GM12878 (cell line): ENCODE results near the gene HSD11B1. TPM values are rescaled to one million over a fixed set of nuclear protein-coding genes. Genes with fewer than 3 reads are reported as not detected.

Experiments
- CBX3 ChIP-seq: fragments of 200-600 bp; sonication (generic); IDR thresholded peaks from 2 replicates; pipeline ENCODE4 v1.6.1; 2016; ENCODE audit warnings: low read depth, borderline replicate concordance
- CBX5 ChIP-seq: sonication (generic); IDR thresholded peaks from 2 replicates; pipeline ENCODE4 v1.6.1; 2016; ENCODE audit warnings: low read depth, moderate library complexity, mild to moderate bottlenecking, inconsistent platforms
- FOXM1 ChIP-seq: IDR thresholded peaks from 2 replicates; pipeline ENCODE4 v1.6.1; 2012; ENCODE audit warnings: low read depth, mild to moderate bottlenecking, inconsistent platforms, low read length, moderate library complexity
- HDAC2 ChIP-seq: fragments of 200-600 bp; sonication (generic); IDR thresholded peaks from 2 replicates; pipeline ENCODE4 v1.6.1; 2017
- MTA2 ChIP-seq: fragments of 450-650 bp; IDR thresholded peaks from 2 replicates; pipeline ENCODE4 v1.6.1; 2016; ENCODE audit warnings: low read depth, mild to moderate bottlenecking, moderate library complexity
- MYB ChIP-seq: fragments of 150-350 bp; IDR thresholded peaks from 2 replicates; pipeline ENCODE4 v1.6.1; 2014; ENCODE audit warnings: mild to moderate bottlenecking, low read depth, low read length, borderline replicate concordance
- PAX8 ChIP-seq: fragments of 450-650 bp; IDR thresholded peaks from 2 replicates; pipeline ENCODE4 v1.6.1; 2017; ENCODE audit warnings: mild to moderate bottlenecking, moderate library complexity
- PML ChIP-seq: IDR thresholded peaks from 2 replicates; pipeline ENCODE4 v1.6.1; 2012; ENCODE audit warnings: low read length, inconsistent platforms
- POLR2A ChIP-seq: IDR thresholded peaks from 2 replicates; pipeline ENCODE4 v1.6.1; 2011; ENCODE audit warnings: low read depth, mild to moderate bottlenecking, low read length
- POLR2AphosphoS2 ChIP-seq: IDR thresholded peaks from 2 replicates; pipeline ENCODE4 v1.6.1; 2011; ENCODE audit warnings: low read depth, mild to moderate bottlenecking, low read length, improper control_type of control experiment, moderate library complexity
- RAD21 ChIP-seq: IDR thresholded peaks from 2 replicates; pipeline ENCODE4 v1.6.1; 2011; ENCODE audit warnings: mild to moderate bottlenecking, low read depth, low read length, moderate library complexity; ENCODE audit not compliant: insufficient read depth
- RELA ChIP-seq: fragments of 450-650 bp; IDR thresholded peaks from 2 replicates; pipeline ENCODE4 v1.8.0; 2014; ENCODE audit warnings: borderline replicate concordance; ENCODE audit not compliant: partially characterized antibody
- SREBF2 ChIP-seq: IDR thresholded peaks from 2 replicates; pipeline ENCODE4 v1.6.1; 2012; ENCODE audit warnings: mild to moderate bottlenecking, low read length
- STAT3 ChIP-seq: IDR thresholded peaks from 2 replicates; pipeline ENCODE4 v1.6.1; 2011; ENCODE audit warnings: low read depth, low read length, improper control_type of control experiment
- SUPT20H ChIP-seq: IDR thresholded peaks from 2 replicates; pipeline ENCODE4 v1.6.1; 2011; ENCODE audit warnings: low read depth, mild to moderate bottlenecking, low read length, moderate library complexity, borderline replicate concordance; ENCODE audit not compliant: control insufficient read depth
- polyA plus RNA-seq, 11 experiments: library from polyadenylated mRNA; depleted of rRNA in 4 of 11; unstranded in 6 of 11; stranded (reverse) in 5 of 11; fragments of >200 nt; fragmentation: Nextera tagmentation in 4 of 11; fragmentation: Illumina TruSeq in 1 of 11; extraction: Ambion mirVana in 4 of 11; extraction: Trizol in 1 of 11; gene quantifications; 1 replicate in 1 of 11; 2 replicates in 10 of 11; pipeline versions ENCODE4 v1.2.1 to v1.2.3, GENCODE V29; 2011 to 2016; ENCODE audit warnings: inconsistent platforms in 2 of 11, missing spikeins in 2 of 11, low read depth in 1 of 11
- total RNA-seq, 4 experiments: library from RNA; depleted of rRNA in 3 of 4; stranded (reverse); fragments of >200 nt in 3 of 4; fragmentation: Illumina TruSeq in 1 of 4; extraction: Trizol in 1 of 4; gene quantifications; 2 replicates each; pipeline versions ENCODE4 v1.2.1 to v1.2.3, GENCODE V29; 2013 to 2021
- TF ChIP-seq, protein P1 (sequence below): fragments of 450-650 bp; formaldehyde crosslinking; IDR thresholded peaks from 2 replicates; pipeline ENCODE4 v1.4.0; 2020; ENCODE audit warnings: mild to moderate bottlenecking, moderate library complexity
- TF ChIP-seq, protein P2 (sequence below): fragments of 450-650 bp; IDR thresholded peaks from 2 replicates; pipeline ENCODE4 v1.6.1; 2017; ENCODE audit warnings: mild to moderate bottlenecking
- TF ChIP-seq, protein P3 (sequence below), 3 experiments: IDR thresholded peaks in 2 of 3; conservative IDR thresholded peaks in 1 of 3; 2 replicates each; pipeline ENCODE4 v1.5.1; 2011; ENCODE audit warnings: low read depth in 3 of 3, low read length in 3 of 3, mild to moderate bottlenecking in 3 of 3, control low read depth in 2 of 3, moderate library complexity in 2 of 3, inconsistent platforms in 1 of 3, mixed read lengths in 1 of 3; ENCODE audit not compliant: control insufficient read depth in 2 of 3, insufficient read depth in 1 of 3; ENCODE audit errors: extremely low read depth in 1 of 3
- TF ChIP-seq, protein P4 (sequence below): fragments of 450-650 bp; IDR thresholded peaks from 2 replicates; pipeline ENCODE4 v1.6.1; 2016; ENCODE audit warnings: mild to moderate bottlenecking, moderate library complexity, borderline replicate concordance

Gene HSD11B1
- total and polyA plus RNA-seq, 10 of the 15 experiments (the other 5 are each of a cell fraction or from before 2014, with no cell fraction given) = 0.04 to 0.27 (median 0.15) TPM; not detected in 7

DNA sequence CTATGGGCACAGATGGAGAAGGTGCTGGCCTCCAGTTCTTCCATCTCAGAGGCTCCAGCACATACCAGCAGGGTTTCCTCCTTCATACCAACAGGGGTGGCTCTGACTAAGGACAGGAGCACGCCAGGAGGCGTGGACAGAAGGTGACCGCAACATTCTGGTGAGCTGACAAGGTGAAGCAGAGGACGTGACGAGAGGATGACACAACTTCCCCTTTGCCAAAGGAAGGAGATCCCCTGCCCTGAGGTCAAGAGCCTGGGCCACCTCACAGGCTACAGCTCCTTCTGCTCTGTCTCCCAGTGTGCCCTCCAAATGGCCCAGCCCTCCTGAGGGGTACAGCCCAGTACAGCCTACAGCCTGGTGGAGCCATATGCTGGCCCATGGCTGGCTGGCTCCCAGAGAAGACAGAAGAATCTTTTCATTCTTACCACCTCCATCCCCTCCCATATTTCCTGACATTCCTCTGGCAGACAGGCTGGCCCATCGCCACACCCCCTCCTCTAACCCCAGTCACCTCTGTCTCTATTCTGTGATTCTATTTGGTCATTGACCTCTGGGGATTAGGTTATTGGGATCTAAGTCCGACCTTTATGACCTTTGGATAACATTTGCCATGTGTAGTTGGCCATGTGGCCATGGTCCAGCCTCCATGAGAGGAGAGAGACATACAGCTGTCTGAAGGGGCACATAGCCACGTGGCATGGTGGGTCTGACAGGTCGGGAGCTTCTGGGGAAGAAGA is 47.3 kb upstream of the HSD11B1 start (continued):
- TF ChIP-seq, protein P1, sequence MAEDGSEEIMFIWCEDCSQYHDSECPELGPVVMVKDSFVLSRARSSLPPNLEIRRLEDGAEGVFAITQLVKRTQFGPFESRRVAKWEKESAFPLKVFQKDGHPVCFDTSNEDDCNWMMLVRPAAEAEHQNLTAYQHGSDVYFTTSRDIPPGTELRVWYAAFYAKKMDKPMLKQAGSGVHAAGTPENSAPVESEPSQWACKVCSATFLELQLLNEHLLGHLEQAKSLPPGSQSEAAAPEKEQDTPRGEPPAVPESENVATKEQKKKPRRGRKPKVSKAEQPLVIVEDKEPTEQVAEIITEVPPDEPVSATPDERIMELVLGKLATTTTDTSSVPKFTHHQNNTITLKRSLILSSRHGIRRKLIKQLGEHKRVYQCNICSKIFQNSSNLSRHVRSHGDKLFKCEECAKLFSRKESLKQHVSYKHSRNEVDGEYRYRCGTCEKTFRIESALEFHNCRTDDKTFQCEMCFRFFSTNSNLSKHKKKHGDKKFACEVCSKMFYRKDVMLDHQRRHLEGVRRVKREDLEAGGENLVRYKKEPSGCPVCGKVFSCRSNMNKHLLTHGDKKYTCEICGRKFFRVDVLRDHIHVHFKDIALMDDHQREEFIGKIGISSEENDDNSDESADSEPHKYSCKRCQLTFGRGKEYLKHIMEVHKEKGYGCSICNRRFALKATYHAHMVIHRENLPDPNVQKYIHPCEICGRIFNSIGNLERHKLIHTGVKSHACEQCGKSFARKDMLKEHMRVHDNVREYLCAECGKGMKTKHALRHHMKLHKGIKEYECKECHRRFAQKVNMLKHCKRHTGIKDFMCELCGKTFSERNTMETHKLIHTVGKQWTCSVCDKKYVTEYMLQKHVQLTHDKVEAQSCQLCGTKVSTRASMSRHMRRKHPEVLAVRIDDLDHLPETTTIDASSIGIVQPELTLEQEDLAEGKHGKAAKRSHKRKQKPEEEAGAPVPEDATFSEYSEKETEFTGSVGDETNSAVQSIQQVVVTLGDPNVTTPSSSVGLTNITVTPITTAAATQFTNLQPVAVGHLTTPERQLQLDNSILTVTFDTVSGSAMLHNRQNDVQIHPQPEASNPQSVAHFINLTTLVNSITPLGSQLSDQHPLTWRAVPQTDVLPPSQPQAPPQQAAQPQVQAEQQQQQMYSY (CRISPR knock-in tag) = no peak
- TF ChIP-seq CBX5 (no peak), POLR2A (no peak), RAD21 (0 out of 2 replicates have a peak, but pooled peaks have one; percentile 10), PML (no peak), PAX8 (no peak), SREBF2 (no peak), FOXM1 (no peak), MTA2 (peak; percentile 41; the same call in 1 of the 2 replicates), RELA (no peak), MYB (no peak), HDAC2 (no peak), STAT3 (no peak), SUPT20H (no peak), CBX3 (no peak), POLR2AphosphoS2 (no peak)
- TF ChIP-seq, protein P2, sequence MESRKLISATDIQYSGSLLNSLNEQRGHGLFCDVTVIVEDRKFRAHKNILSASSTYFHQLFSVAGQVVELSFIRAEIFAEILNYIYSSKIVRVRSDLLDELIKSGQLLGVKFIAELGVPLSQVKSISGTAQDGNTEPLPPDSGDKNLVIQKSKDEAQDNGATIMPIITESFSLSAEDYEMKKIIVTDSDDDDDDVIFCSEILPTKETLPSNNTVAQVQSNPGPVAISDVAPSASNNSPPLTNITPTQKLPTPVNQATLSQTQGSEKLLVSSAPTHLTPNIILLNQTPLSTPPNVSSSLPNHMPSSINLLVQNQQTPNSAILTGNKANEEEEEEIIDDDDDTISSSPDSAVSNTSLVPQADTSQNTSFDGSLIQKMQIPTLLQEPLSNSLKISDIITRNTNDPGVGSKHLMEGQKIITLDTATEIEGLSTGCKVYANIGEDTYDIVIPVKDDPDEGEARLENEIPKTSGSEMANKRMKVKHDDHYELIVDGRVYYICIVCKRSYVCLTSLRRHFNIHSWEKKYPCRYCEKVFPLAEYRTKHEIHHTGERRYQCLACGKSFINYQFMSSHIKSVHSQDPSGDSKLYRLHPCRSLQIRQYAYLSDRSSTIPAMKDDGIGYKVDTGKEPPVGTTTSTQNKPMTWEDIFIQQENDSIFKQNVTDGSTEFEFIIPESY = no peak
- TF ChIP-seq, protein P3, sequence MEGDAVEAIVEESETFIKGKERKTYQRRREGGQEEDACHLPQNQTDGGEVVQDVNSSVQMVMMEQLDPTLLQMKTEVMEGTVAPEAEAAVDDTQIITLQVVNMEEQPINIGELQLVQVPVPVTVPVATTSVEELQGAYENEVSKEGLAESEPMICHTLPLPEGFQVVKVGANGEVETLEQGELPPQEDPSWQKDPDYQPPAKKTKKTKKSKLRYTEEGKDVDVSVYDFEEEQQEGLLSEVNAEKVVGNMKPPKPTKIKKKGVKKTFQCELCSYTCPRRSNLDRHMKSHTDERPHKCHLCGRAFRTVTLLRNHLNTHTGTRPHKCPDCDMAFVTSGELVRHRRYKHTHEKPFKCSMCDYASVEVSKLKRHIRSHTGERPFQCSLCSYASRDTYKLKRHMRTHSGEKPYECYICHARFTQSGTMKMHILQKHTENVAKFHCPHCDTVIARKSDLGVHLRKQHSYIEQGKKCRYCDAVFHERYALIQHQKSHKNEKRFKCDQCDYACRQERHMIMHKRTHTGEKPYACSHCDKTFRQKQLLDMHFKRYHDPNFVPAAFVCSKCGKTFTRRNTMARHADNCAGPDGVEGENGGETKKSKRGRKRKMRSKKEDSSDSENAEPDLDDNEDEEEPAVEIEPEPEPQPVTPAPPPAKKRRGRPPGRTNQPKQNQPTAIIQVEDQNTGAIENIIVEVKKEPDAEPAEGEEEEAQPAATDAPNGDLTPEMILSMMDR (IDR thresholded peaks at IDR 0.05 in 2 of 3, conservative IDR thresholded peaks at IDR 0.05 in 1 of 3; ENCODE audit: control insufficient read depth in 2 of 3, extremely low read depth in 1 of 3, insufficient read depth in 1 of 3, low read depth in 3 of 3, low read length in 3 of 3) = no peak
- TF ChIP-seq, protein P4, sequence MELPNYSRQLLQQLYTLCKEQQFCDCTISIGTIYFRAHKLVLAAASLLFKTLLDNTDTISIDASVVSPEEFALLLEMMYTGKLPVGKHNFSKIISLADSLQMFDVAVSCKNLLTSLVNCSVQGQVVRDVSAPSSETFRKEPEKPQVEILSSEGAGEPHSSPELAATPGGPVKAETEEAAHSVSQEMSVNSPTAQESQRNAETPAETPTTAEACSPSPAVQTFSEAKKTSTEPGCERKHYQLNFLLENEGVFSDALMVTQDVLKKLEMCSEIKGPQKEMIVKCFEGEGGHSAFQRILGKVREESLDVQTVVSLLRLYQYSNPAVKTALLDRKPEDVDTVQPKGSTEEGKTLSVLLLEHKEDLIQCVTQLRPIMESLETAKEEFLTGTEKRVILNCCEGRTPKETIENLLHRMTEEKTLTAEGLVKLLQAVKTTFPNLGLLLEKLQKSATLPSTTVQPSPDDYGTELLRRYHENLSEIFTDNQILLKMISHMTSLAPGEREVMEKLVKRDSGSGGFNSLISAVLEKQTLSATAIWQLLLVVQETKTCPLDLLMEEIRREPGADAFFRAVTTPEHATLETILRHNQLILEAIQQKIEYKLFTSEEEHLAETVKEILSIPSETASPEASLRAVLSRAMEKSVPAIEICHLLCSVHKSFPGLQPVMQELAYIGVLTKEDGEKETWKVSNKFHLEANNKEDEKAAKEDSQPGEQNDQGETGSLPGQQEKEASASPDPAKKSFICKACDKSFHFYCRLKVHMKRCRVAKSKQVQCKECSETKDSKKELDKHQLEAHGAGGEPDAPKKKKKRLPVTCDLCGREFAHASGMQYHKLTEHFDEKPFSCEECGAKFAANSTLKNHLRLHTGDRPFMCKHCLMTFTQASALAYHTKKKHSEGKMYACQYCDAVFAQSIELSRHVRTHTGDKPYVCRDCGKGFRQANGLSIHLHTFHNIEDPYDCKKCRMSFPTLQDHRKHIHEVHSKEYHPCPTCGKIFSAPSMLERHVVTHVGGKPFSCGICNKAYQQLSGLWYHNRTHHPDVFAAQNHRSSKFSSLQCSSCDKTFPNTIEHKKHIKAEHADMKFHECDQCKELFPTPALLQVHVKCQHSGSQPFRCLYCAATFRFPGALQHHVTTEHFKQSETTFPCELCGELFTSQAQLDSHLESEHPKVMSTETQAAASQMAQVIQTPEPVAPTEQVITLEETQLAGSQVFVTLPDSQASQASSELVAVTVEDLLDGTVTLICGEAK = no peak; the same call in 1 of the 2 replicates
